Activated CD4-positive, alpha-beta memory T cell treated with anti-CD3 and anti-CD28 coated beads, Interleukin-2, amount 10 ng/mL, durations not matched to agents 7 days and 5 days (primary cell): Measurements from ENCODE around the gene METTL27. TPM values are rescaled to one million over a fixed set of nuclear protein-coding genes. Genes with fewer than 3 reads are reported as not detected.
"Not testable (repeated sequence)": the region's sequence is repeated elsewhere in the genome, so short reads cannot be mapped to it uniquely, and the experiment has no call there.

Source experiments
- CTCF ChIA-PET: fragments of 350-600 bp; sonication (Branson Sonifier 250); formaldehyde crosslinking; loops from one replicate; lab custom pipeline; 2021; ENCODE audit warnings: antibody characterized with exemption, inconsistent platforms; lab: Charles Lee
- POLR2A ChIA-PET: fragments of 350-600 bp; sonication (Branson Sonifier 250); formaldehyde crosslinking; loops from one replicate; lab custom pipeline; 2021; ENCODE audit warnings: antibody characterized with exemption; lab: Charles Lee
- DNase-seq: peaks from one replicate; pipeline ENCODE4 v3.0.0-alpha.2; 2020
- H3K27ac Mint-ChIP-seq: one replicate; pipeline ENCODE4 v1.8.0; 2021; ENCODE audit warnings: mild to moderate bottlenecking, mixed read lengths
- H3K27me3 Mint-ChIP-seq: one replicate; pipeline ENCODE4 v1.8.0; 2021; ENCODE audit warnings: mixed read lengths
- H3K36me3 Mint-ChIP-seq: one replicate; pipeline ENCODE4 v1.8.0; 2021; ENCODE audit warnings: low read depth, mixed read lengths
- H3K4me1 Mint-ChIP-seq: one replicate; pipeline ENCODE4 v1.8.0; 2021; ENCODE audit warnings: mixed read lengths
- H3K4me3 Mint-ChIP-seq: one replicate; pipeline ENCODE4 v1.8.0; 2021; ENCODE audit warnings: mild to moderate bottlenecking, mixed read lengths
- H3K9me3 Mint-ChIP-seq: one replicate; pipeline ENCODE4 v1.8.0; 2021; ENCODE audit warnings: mixed read lengths
- total RNA-seq, 2 experiments: library from RNA; stranded (reverse); gene quantifications; one replicate each; pipeline ENCODE4 v1.2.3, GENCODE V29; 2021

METTL27 gene
- total RNA-seq, 2 experiments from 2014 or later: 3.3 to 3.7 TPM

GRCh38 chr7:73789051-73789450 is 53.3 kb downstream of the METTL27 start:
- no peak for DNase-seq
- Mint-ChIP-seq H3K9me3 (no peaks in the 10 kb centered on the region), H3K4me3 (no peak overlapping the region), H3K27ac (no peak overlapping the region), H3K36me3 (no peaks in the 10 kb centered on the region), H3K4me1 (no peaks in the 10 kb centered on the region), H3K27me3 (no peaks in the 10 kb centered on the region)
- POLR2A ChIA-PET: no interaction called here
- CTCF ChIA-PET: interaction anchor here (1.2 kb wide), 1 partner anchor 182 kb away, joined by 3 read pairs; no protein-coding TSS in a partner anchor

GRCh38 chr7:73787786-73788048 is 54.6 kb downstream of the METTL27 start:
- H3K4me1 Mint-ChIP-seq, H3K36me3 Mint-ChIP-seq, H3K27ac Mint-ChIP-seq, H3K4me3 Mint-ChIP-seq, POLR2A ChIA-PET, CTCF ChIA-PET, H3K9me3 Mint-ChIP-seq, DNase-seq, H3K27me3 Mint-ChIP-seq: not testable (repeated sequence)

- Mint-ChIP-seq H3K27me3 (no peaks in the 10 kb centered on the region), H3K9me3 (no peaks in the 10 kb centered on the region), H3K36me3 (no peaks in the 10 kb centered on the region), H3K4me3 (no peak overlapping the region), H3K4me1 (no peaks in the 10 kb centered on the region), H3K27ac (no peak overlapping the region)
- POLR2A ChIA-PET: no interaction called here
- CTCF ChIA-PET: no interaction called here
- DNase-seq: no peak
Observed at GRCh38 chr7:73786588-73786987, 55.7 kb downstream of the METTL27 start.

Other genes with a start within 250 kb of the METTL27 start
- not detected for gene MLXIPL, start 218.0 kb downstream of the METTL27 start, total RNA-seq
- under 1 TPM; 0.33 to 0.40 TPM for gene VPS37D, start 174.7 kb downstream of the METTL27 start, total RNA-seq
- 1 to 10 TPM; 5.9 to 6.4 TPM for gene DNAJC30, start 159.1 kb downstream of the METTL27 start, total RNA-seq
- 10 to 100 TPM; 57.0 to 57.2 TPM for gene BUD23, start 158.9 kb downstream of the METTL27 start, total RNA-seq
- gene STX1A, start 122.8 kb downstream of the METTL27 start, total RNA-seq: 10 to 100 TPM; 27.9 to 30.7 TPM
- 10 to 100 TPM; 12.3 to 13.7 TPM for gene ABHD11, start 103.7 kb downstream of the METTL27 start, total RNA-seq
- gene CLDN3, start 72.2 kb downstream of the METTL27 start, total RNA-seq: not detected
- under 1 TPM in 1 of 2 experiments, not detected in 1; 0.10 TPM for gene CLDN4, start 11.5 kb downstream of the METTL27 start, total RNA-seq
- not detected for gene TMEM270, start 18.6 kb upstream of the METTL27 start, total RNA-seq
- not detected for gene ELN, start 185.7 kb upstream of the METTL27 start, total RNA-seq
- 10 to 100 TPM; 22.5 to 26.1 TPM for gene LIMK1, start 241.3 kb upstream of the METTL27 start, total RNA-seq